Activated T-helper 1 cell treated with anti-CD3 and anti-CD28 coated beads, Interleukin-12 subunit alpha, Interleukin-12 subunit beta, Interleukin-2, Interleukin-4 antibody, amounts not matched to agents 30 ng/mL and 10 ng/mL and 1 ng/mL, durations not matched to agents 14 hours and 24 hours and 36 hours (primary cell): ENCODE results near the gene VCL. TPM values are rescaled to one million over a fixed set of nuclear protein-coding genes. Genes with fewer than 3 reads are reported as not detected.
"Not testable (repeated sequence)": the region's sequence is repeated elsewhere in the genome, so short reads cannot be mapped to it uniquely, and the experiment has no call there.

ENCODE experiments used
- DNase-seq: peaks from one replicate; pipeline ENCODE4 v3.0.0; 2021; ENCODE audit warnings: low spot score
- H3K27ac Mint-ChIP-seq: one replicate; pipeline ENCODE4 v1.8.0; 2021; ENCODE audit warnings: mild to moderate bottlenecking, mixed read lengths
- H3K27me3 Mint-ChIP-seq: one replicate; pipeline ENCODE4 v1.8.0; 2022; ENCODE audit warnings: mild to moderate bottlenecking, moderate library complexity, mixed read lengths; ENCODE audit not compliant: insufficient read depth
- H3K36me3 Mint-ChIP-seq: one replicate; pipeline ENCODE4 v1.8.0; 2021; ENCODE audit warnings: low read depth, mixed read lengths
- H3K4me1 Mint-ChIP-seq: one replicate; pipeline ENCODE4 v1.8.0; 2021; ENCODE audit warnings: low read depth, mixed read lengths
- H3K4me3 Mint-ChIP-seq: one replicate; pipeline ENCODE4 v1.8.0; 2021; ENCODE audit warnings: mild to moderate bottlenecking, moderate library complexity, mixed read lengths
- H3K9me3 Mint-ChIP-seq: one replicate; pipeline ENCODE4 v1.8.0; 2021; ENCODE audit warnings: mixed read lengths
- intact Hi-C: fragments of 100-400 bp; cut with micrococcal nuclease; formaldehyde crosslinking; loops from one replicate; pipeline ENCODE4 v1.15.1; 2024
- total RNA-seq: library from RNA; stranded (reverse); gene quantifications from 2 replicates; pipeline ENCODE4 v1.2.3, GENCODE V29; 2022

VCL gene
- total RNA-seq, 1 donor from 2014 or later: 26.0 TPM

GRCh38 chr10:74122060-74122459 lies 124.1 kb downstream of the VCL start:
- intact Hi-C loops: no loop called here
- no peaks in the 10 kb centered on the region for H3K27me3 Mint-ChIP-seq
- H3K4me3 Mint-ChIP-seq: no peak overlapping the region
- H3K9me3 Mint-ChIP-seq: no peaks in the 10 kb centered on the region
- no peak for DNase-seq
- no peak overlapping the region for H3K27ac Mint-ChIP-seq
- H3K36me3 Mint-ChIP-seq: peaks cover 60% of the 10 kb centered on the region
- peaks cover 35% of the 10 kb centered on the region for H3K4me1 Mint-ChIP-seq

GRCh38 chr10:74123081-74123480 lies 125.2 kb downstream of the VCL start:
- no peak overlapping the region for H3K4me3 Mint-ChIP-seq
- no peaks in the 10 kb centered on the region for H3K27me3 Mint-ChIP-seq
- intact Hi-C loops: no loop called here
- H3K27ac Mint-ChIP-seq: peak overlapping the region; percentile 52
- no peaks in the 10 kb centered on the region for H3K9me3 Mint-ChIP-seq
- peaks cover 25% of the 10 kb centered on the region for H3K4me1 Mint-ChIP-seq
- peaks cover 55% of the 10 kb centered on the region for H3K36me3 Mint-ChIP-seq
- DNase-seq: no peak

GRCh38 chr10:74133923-74134820 lies 136.3 kb downstream of the VCL start:
- no peaks in the 10 kb centered on the region for H3K9me3 Mint-ChIP-seq

GRCh38 chr10:74135452-74135851 lies 137.5 kb downstream of the VCL start:
- Mint-ChIP-seq H3K27ac (no peak overlapping the region), H3K36me3 (peaks cover 42% of the 10 kb centered on the region), H3K4me1 (no peaks in the 10 kb centered on the region)

More at GRCh38 chr10:74133923-74134820, 136.3 kb downstream of the VCL start:
- no peak for DNase-seq
- Mint-ChIP-seq H3K36me3 (peaks cover 45% of the 10 kb centered on the region), H3K27me3 (no peaks in the 10 kb centered on the region), H3K4me1 (no peaks in the 10 kb centered on the region), H3K4me3 (no peak overlapping the region), H3K27ac (peak overlapping the region; percentile 48)
- intact Hi-C loops: no loop called here

GRCh38 chr10:74137992-74138391 lies 140.1 kb downstream of the VCL start:
- Mint-ChIP-seq H3K36me3 (peaks cover 33% of the 10 kb centered on the region), H3K27ac (no peak overlapping the region), H3K9me3 (no peaks in the 10 kb centered on the region), H3K27me3 (no peaks in the 10 kb centered on the region), H3K4me3 (no peak overlapping the region), H3K4me1 (no peaks in the 10 kb centered on the region)
- DNase-seq: no peak
- intact Hi-C loops: no loop called here

More at GRCh38 chr10:74135452-74135851, 137.5 kb downstream of the VCL start:
- Mint-ChIP-seq H3K4me3 (no peak overlapping the region), H3K27me3 (no peaks in the 10 kb centered on the region), H3K9me3 (no peaks in the 10 kb centered on the region)
- no peak for DNase-seq
- intact Hi-C loops: no loop called here

- H3K27me3 Mint-ChIP-seq, H3K4me1 Mint-ChIP-seq, H3K27ac Mint-ChIP-seq, DNase-seq, intact Hi-C loops, H3K9me3 Mint-ChIP-seq, H3K4me3 Mint-ChIP-seq: not testable (repeated sequence)
- H3K36me3 Mint-ChIP-seq: peaks cover 30% of the 10 kb centered on the region
Measured at GRCh38 chr10:74138596-74138995, 140.7 kb downstream of the VCL start.

GRCh38 chr10:74139981-74140380 lies 142.1 kb downstream of the VCL start:
- intact Hi-C loops: no loop called here
- H3K36me3 Mint-ChIP-seq: peaks cover 19% of the 10 kb centered on the region
- no peaks in the 10 kb centered on the region for H3K27me3 Mint-ChIP-seq
- DNase-seq: no peak
- H3K4me1 Mint-ChIP-seq: no peaks in the 10 kb centered on the region
- H3K27ac Mint-ChIP-seq: no peak overlapping the region
- no peak overlapping the region for H3K4me3 Mint-ChIP-seq
- no peaks in the 10 kb centered on the region for H3K9me3 Mint-ChIP-seq

GRCh38 chr10:74140553-74140952 lies 142.6 kb downstream of the VCL start:
- H3K4me1 Mint-ChIP-seq: peaks cover 3% of the 10 kb centered on the region
- H3K9me3 Mint-ChIP-seq: no peaks in the 10 kb centered on the region
- H3K27me3 Mint-ChIP-seq: no peaks in the 10 kb centered on the region
- no peak for DNase-seq
- no peak overlapping the region for H3K27ac Mint-ChIP-seq
- H3K4me3 Mint-ChIP-seq: no peak overlapping the region
- H3K36me3 Mint-ChIP-seq: peaks cover 17% of the 10 kb centered on the region
- intact Hi-C loops: no loop called here

GRCh38 chr10:74145133-74145532 lies 147.2 kb downstream of the VCL start:
- H3K27ac Mint-ChIP-seq: no peak overlapping the region
- no peak overlapping the region for H3K4me3 Mint-ChIP-seq
- intact Hi-C loops: no loop called here
- H3K4me1 Mint-ChIP-seq: peaks cover 23% of the 10 kb centered on the region
- H3K27me3 Mint-ChIP-seq: no peaks in the 10 kb centered on the region
- H3K36me3 Mint-ChIP-seq: peaks cover 12% of the 10 kb centered on the region
- H3K9me3 Mint-ChIP-seq: no peaks in the 10 kb centered on the region
- DNase-seq: no peak

- H3K27me3 Mint-ChIP-seq, H3K9me3 Mint-ChIP-seq, H3K4me3 Mint-ChIP-seq, DNase-seq, intact Hi-C loops, H3K27ac Mint-ChIP-seq: not testable (repeated sequence)
- Mint-ChIP-seq H3K4me1 (peaks cover 23% of the 10 kb centered on the region), H3K36me3 (peaks cover 12% of the 10 kb centered on the region)
Measured at GRCh38 chr10:74146980-74147379, 149.1 kb downstream of the VCL start.

GRCh38 chr10:74150204-74150989 lies 152.5 kb downstream of the VCL start, which contains the start of gene AP3M1:
TSS of gene AP3M1 (minus strand) at chr10:74150828. CDS start at chr10:74138379, 12,449 bp downstream.
- H3K4me1 Mint-ChIP-seq: peaks cover 37% of the 10 kb centered on the region
- peaks cover 12% of the 10 kb centered on the region for H3K36me3 Mint-ChIP-seq
- intact Hi-C loops: loop anchor here (1.0 to 5.0 kb wide), 4 partner anchors 42 to 960 kb away; partner anchors contain the start of genes SAMD8 and VCL
- H3K27ac Mint-ChIP-seq: peak within 1 kb of the TSS; percentile 69
- H3K9me3 Mint-ChIP-seq: no peaks in the 10 kb centered on the region
- H3K4me3 Mint-ChIP-seq: no peak within 1 kb of the TSS
- peak; percentile 77 for DNase-seq
- no peaks in the 10 kb centered on the region for H3K27me3 Mint-ChIP-seq

- Mint-ChIP-seq H3K27me3 (no peaks in the 10 kb centered on the region), H3K27ac (peak within 1 kb of the TSS; percentile 69), H3K4me3 (no peak within 1 kb of the TSS), H3K36me3 (peaks cover 8% of the 10 kb centered on the region), H3K9me3 (no peaks in the 10 kb centered on the region), H3K4me1 (peaks cover 29% of the 10 kb centered on the region)
- peak; percentile 99 for DNase-seq
- intact Hi-C loops: loop anchor here (1.0 to 5.0 kb wide), 12 partner anchors 25 to 1083 kb away; partner anchors contain the start of genes KAT6B, SAMD8, SEC24C and VCL
Measured at GRCh38 chr10:74150990-74151878, 153.3 kb downstream of the VCL start, which contains the start of gene ADK. TSS of gene ADK (plus strand) at chr10:74151221. CDS start at chr10:74151279, 58 bp downstream.
